ENCODE data around the gene FHIT.

DNA sequence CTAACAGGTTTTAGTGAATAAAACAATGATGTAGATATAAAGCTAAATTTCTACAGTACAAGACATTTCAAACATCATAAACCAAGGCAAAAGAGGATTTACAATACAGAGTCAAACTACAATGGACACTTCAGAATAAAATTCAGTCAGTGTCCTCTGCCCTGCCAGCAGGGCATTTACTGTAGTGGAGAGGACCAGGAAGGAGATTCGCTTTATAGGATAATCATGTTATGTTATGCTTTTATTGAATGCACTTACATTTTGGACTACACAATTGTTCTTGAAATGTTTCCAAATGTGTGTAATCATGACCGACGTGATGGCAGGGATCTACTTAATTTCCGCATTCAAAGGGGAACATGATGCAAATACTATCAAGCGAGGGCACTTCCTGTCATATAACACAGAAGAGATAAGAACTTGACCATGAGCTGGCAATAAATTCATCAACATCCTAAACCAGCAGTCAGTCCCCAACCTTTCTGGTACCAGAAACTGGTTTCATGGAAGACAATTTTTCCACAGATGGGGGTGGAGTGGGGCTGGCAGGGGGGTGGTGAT lies 925.6 kb downstream of the FHIT start:
- TF ChIP-seq, protein P1, sequence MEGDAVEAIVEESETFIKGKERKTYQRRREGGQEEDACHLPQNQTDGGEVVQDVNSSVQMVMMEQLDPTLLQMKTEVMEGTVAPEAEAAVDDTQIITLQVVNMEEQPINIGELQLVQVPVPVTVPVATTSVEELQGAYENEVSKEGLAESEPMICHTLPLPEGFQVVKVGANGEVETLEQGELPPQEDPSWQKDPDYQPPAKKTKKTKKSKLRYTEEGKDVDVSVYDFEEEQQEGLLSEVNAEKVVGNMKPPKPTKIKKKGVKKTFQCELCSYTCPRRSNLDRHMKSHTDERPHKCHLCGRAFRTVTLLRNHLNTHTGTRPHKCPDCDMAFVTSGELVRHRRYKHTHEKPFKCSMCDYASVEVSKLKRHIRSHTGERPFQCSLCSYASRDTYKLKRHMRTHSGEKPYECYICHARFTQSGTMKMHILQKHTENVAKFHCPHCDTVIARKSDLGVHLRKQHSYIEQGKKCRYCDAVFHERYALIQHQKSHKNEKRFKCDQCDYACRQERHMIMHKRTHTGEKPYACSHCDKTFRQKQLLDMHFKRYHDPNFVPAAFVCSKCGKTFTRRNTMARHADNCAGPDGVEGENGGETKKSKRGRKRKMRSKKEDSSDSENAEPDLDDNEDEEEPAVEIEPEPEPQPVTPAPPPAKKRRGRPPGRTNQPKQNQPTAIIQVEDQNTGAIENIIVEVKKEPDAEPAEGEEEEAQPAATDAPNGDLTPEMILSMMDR (IDR thresholded peaks at IDR 0.05; ENCODE audit: insufficient read depth, low read length, poor library complexity, severe bottlenecking) = no peak
- no peak for TF ChIP-seq EZH2phosphoT487 (conservative IDR thresholded peaks at IDR 0.05; ENCODE audit: low read length)
